Measurements from ENCODE around the gene PPP5C. TPM values are rescaled to one million over a fixed set of nuclear protein-coding genes. Genes with fewer than 3 reads are reported as not detected.

Gene PPP5C
- total RNA-seq, 1 donor from 2014 or later: 44.3 TPM

DNA sequence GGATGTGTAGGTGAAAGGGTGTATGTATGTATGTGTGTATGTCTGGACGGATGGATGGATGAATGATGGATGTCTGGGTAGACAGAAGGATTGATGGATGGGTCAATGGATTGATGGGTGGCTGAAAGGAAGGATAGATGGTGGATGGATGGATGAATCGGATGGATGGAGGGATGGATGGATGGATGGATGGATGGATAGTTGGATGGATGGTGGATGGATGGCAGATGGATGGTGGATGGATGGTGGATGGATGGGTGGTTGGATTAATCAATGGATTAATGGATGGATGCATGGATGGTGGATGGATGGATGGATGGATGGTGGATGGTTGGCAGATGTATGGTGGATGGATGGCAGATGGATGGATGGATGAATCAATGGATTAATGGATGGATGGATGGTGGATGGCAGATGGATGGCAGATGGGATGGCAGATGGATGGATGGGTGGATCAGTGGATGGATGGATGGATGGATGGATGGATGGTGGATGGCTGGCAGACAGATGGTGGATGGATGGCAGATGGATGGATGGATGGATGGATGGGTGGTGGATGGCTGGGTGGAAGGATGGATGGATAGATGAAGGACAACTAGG is 16.5 kb upstream of the PPP5C start:
- DNase-seq (ENCODE audit: low spot score): no peak

- DNase-seq (ENCODE audit: low spot score): no peak
Measured at GRCh38 chr19:46337487-46337886, 9.4 kb upstream of the PPP5C start.

DNA sequence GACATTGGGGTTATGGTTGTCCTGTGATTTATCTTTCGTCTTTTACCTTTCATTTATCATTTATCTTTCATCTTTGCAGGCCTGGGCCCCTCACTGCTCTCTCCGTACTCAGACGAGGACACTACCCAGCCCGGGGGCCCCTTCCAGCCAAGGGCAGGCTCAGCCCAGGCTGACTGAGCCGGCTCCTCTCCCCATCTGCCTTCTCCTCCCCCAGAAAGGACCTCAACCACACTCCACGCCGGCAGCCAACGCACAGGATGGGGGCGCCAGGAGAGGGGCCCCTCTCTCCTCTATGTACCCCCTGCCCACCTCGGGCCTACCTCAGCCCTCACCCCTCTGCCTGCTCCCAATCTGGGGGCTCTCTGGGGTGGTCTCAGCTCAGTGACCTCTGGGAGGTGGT is 7.4 kb upstream of the PPP5C start:
- DNase-seq (ENCODE audit: low spot score): no peak

- DNase-seq (ENCODE audit: low spot score): no peak
Measured at GRCh38 chr19:46340051-46340659, 6.7 kb upstream of the PPP5C start.

DNA sequence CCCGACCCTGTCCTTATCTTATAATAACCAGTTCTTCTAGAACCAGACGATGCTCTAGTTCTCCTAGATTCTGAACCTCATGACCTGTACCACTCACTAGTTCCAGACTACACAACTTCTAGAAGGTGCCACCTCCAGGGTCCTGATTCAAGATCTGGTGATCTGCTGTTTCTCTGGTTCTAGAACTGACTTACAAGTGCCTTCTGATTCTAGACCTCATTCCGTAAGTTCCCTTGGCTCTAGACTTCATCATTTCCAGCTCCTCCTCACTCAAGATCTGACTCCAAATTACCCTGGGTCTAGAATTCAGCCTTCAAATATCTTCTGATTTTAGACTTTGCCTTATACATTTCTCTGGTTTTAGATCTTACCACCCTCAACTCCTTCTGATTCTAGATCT is 5.0 kb upstream of the PPP5C start:
- no peak for DNase-seq (ENCODE audit: low spot score)

GRCh38 chr19:46344363-46344762 is 2.5 kb upstream of the PPP5C start:
- no peak for DNase-seq (ENCODE audit: low spot score)

GRCh38 chr19:46345157-46345556 is 1.7 kb upstream of the PPP5C start:
- DNase-seq (ENCODE audit: low spot score): no peak

DNA sequence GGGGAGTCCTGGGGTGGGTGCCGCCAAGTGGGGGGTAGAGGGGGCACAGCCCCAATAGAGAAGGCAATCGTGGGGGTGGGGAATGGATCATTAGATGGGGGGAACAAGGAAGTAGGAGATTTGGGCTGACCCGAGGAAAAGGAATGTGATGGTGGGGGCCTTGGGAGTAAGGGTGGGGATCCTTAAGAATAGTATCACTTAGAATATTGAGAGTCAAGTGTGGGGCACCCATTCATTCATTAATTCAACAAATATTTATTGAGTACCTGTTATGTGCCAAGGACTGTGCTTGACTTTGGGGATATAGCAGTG is 641 bp downstream of the PPP5C start:
- no peak for DNase-seq (ENCODE audit: low spot score)

DNA sequence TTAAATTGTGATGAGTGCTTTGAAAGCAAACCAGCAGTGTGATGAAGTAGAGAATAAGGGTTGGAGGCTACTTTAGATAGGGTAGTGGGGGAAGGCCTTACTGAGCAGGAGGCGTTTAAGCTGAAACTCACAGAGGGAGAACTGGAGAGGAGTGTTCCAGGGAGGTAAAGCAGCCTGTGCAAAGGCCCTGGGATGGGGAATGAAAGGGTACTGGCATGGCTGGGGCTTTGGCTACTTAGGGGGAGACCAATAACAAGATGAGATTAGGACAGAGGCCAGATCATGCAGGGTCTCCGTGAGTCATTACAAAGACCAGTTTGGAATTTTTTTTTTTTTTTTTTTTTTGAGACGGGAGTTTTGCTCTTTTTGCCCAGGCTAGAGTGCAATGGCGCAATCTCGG is 1.1 kb downstream of the PPP5C start:
- DNase-seq (ENCODE audit: low spot score): no peak

DNA sequence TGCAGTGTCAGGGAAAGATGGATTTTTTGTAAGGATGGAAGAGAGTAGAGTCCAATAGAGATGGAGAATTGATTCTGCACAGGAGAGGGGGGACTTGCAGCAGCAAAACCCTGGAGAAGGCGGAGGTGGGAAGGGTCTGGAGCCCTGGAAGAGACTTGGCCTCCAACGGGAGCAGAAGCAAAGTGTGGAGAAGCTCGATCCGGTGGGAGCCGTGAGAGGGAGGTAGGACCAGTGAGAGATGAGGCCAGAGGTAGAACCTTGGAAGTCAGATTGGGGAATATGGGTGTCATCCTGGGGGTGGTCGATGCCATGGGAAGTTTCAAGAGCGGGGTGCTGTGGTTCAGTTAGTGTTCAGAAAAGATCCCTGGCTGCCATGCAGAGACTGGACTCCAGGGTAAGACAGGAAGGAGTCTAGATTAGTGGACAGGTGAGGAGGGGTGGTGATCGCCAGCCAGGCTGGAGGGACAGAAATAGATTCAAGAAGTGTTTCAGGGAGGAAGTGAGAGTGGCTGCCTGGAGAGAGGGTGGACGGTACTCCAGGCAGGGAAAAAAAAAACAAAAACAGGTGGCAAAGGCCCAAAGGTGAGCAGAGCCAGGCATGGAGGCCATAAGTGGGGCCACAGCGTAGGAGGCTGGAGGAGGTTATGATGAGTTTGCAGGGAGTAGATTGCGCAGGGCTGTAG is 2.6 kb downstream of the PPP5C start:
- no peak for DNase-seq (ENCODE audit: low spot score)

- DNase-seq (ENCODE audit: low spot score): no peak
Measured at GRCh38 chr19:46350029-46350757, 3.3 kb downstream of the PPP5C start.

DNA sequence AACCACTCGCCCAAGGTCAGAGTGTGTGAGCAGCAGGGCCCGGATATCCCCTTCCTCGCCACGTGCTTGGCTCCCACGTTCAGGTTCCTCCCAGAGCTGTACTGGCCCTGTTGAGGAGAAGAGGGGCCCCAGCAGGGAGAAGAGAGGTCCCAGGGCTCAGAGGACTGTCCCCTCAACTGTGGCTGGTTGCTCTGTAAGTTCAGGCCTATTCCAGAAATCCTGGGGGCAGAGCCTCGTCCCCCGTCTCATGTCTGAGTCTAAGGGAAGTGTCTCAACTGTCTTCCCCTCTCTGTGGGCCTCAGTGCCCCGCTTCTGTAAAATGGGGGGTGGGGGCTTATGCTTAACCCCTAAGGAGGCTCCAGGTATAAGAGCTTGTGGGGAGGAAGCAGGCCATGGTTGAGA is 3.9 kb downstream of the PPP5C start:
- DNase-seq (ENCODE audit: low spot score): no peak

DNA sequence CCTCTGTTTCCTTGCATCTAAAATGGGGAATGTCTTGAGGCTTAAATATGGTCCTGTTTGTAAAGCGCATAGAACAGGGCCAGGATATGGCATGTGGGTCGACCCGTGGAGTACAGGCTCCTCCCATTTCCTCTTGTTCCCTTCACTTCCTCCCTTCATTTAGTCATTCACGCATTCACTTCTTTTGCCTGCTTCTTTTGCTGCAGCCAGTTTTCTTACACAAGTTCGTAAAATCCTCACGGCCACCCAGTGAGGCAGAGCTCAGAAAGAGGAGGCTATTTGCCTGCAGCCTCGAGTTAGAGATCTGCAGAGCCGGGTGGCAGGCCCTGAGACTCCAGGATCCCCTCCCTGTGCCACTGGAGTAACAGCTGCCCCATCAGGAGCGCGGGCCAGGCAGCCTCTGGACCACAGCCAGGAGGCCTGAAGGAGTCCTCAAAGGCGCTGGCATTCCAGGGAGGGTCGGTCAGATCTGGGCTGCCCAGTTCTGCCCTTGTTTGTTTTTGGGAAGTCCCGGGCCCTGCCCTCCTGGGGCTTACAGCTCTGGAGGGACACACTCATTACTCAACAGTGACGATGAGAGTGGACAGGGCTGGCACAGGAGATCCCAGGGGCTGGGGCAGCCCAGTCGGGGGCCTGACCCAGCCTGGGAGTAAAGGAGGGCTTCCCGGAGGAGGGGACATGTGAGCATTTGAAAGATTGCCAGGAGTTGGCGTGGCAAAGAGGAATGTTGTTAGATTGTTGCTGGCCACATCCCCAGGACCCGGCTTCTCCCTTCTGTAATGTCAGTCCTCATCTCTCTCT is 4.6 kb downstream of the PPP5C start:
- DNase-seq (ENCODE audit: low spot score): no peak

- no peak for DNase-seq (ENCODE audit: low spot score)
Measured at GRCh38 chr19:46353730-46354528, 7.0 kb downstream of the PPP5C start.

DNA sequence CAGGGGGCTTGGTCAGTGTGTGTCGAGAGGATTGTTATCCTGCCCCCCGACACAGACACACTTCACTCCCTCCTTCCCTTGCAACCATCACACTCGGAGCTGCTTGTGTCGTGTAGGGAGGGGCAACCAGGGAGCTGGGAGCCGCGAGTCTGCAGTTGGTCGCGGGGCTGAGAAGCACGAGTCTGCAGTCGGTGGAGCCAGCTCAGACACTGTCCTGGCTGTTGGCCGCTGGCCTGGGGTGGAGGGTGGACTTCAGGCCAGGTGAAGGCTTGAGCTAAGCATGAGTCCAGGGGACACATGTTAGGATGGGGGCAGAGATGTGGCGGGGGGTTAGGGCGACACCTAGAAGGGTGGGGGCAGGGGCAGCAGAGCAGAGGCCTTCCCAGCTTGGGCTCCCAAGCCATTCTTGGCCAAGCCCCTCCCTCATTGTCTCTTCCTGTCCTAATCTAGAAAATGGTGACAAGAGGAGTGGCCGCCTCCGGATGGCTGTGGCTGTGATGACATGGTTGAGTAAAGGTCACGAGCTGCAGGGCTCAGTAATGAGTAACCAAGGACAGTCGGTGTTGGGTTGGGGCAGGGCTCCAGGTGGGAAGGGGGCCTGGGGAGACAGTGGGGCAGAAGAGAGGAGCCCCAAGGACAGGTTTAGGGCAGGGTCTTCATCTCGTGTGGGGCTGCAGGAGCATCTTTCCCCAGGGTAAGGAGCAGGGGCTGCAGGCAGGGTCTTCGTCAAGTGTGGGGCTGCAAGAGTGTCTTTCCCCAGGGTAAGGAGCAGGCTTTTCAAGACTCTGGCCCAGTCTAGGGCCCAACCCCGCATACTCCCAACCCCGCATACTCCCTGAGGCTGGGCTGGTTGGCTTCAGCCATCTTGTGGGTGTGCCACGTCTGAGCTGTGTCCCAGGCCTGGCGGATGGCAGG is 8.6 kb downstream of the PPP5C start:
- no peak for DNase-seq (ENCODE audit: low spot score)

- DNase-seq (ENCODE audit: low spot score): peak; percentile 82
Measured at GRCh38 chr19:46356149-46357055, 9.5 kb downstream of the PPP5C start.

GRCh38 chr19:46357846-46358583 is 11.1 kb downstream of the PPP5C start:
- peak; percentile 28 for DNase-seq (ENCODE audit: low spot score)

DNA sequence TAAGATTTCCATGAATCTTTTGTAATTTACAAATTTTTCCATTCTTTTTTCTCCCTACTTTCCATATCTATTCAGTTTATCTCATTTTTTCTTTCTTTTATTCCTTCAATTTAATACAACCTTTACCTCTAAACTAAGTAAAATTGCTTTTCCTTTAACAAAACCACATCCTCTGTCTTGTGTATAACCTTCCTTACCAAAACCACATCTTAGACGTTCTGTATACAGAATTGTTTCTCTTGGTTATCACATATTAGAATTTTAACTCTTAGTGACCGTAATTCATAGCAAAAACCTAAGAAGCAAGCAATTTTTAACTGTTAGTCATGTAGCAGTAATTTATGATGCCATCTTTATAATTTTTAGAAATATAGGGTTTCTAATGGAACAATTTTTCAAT is 15.0 kb downstream of the PPP5C start:
- DNase-seq (ENCODE audit: low spot score): no peak

All from mesenteric fat pad (tissue), 1 donor.